H1 (cell line): ENCODE measurements around the gene C22orf23. TPM values are rescaled to one million over a fixed set of nuclear protein-coding genes. Genes with fewer than 3 reads are reported as not detected.

Experiments used
- ASH2L ChIP-seq: fragments of 200-600, 300-600 bp; sonication (generic); IDR thresholded peaks from one replicate; pipeline ENCODE4 v1.7.1; 2017; ENCODE audit warnings: low read length
- CHD1 ChIP-seq: IDR thresholded peaks from 2 replicates; pipeline ENCODE4 v1.6.1; 2012; ENCODE audit warnings: low read depth, low read length, improper control_type of control experiment
- JUND ChIP-seq: IDR thresholded peaks from 2 replicates; pipeline ENCODE4 v1.6.1; 2011; ENCODE audit warnings: mild to moderate bottlenecking, improper control_type of control experiment, low read length
- MAFK ChIP-seq: IDR thresholded peaks from 2 replicates; pipeline ENCODE4 v1.6.1; 2012; ENCODE audit warnings: low read depth, mild to moderate bottlenecking, improper control_type of control experiment, low read length
- RAD21 ChIP-seq, 2 experiments: IDR thresholded peaks in 1 of 2; conservative IDR thresholded peaks in 1 of 2; 2 replicates each; pipeline ENCODE4 v1.6.1; 2011; ENCODE audit warnings: low read depth in 2 of 2, low read length in 2 of 2, improper control_type of control experiment in 1 of 2, inconsistent platforms in 1 of 2, mild to moderate bottlenecking in 1 of 2, moderate library complexity in 1 of 2
- SIRT6 ChIP-seq: IDR thresholded peaks from one replicate; pipeline ENCODE4 v1.7.1; 2012; ENCODE audit warnings: low read length, inconsistent platforms
- SP4 ChIP-seq: IDR thresholded peaks from 2 replicates; pipeline ENCODE4 v1.6.1; 2012; ENCODE audit warnings: low read length, inconsistent platforms
- SUZ12 ChIP-seq: fragments of 200-600 bp; sonication (generic); IDR thresholded peaks from 2 replicates; pipeline ENCODE4 v1.6.1; 2012; ENCODE audit warnings: mild to moderate bottlenecking, inconsistent platforms, low read length, moderate library complexity, mixed read lengths
- polyA plus RNA-seq, 7 experiments: library from polyadenylated mRNA; depleted of rRNA in 3 of 7; stranded (reverse) in 5 of 7; unstranded in 2 of 7; fragments of >200 nt in 5 of 7; fragments of 200-250 nt in 2 of 7; gene quantifications; 1 replicate in 5 of 7; 2 replicates in 1 of 7; 4 replicates in 1 of 7; pipeline versions ENCODE4 v1.2.1 to v1.2.3, GENCODE V29; 2011 to 2013; ENCODE audit warnings: missing spikeins in 2 of 7, mixed read lengths in 2 of 7
- total RNA-seq: library from RNA; stranded (reverse); fragmentation: NEBNext Ultra II Directional; extraction: Animal tissue kit (Norgen Biotek cat#: 25700); gene quantifications from 2 replicates; pipeline ENCODE4 v1.2.1, GENCODE V29; 2021
- TF ChIP-seq, protein P1 (sequence below): fragments of 300-600 bp; sonication (generic); IDR thresholded peaks from 2 replicates; pipeline ENCODE4 v1.7.1; 2012; ENCODE audit warnings: low read length, moderate library complexity, mild to moderate bottlenecking, inconsistent platforms; ENCODE audit not compliant: insufficient replicate concordance

The C22orf23 gene
- total and polyA plus RNA-seq, 2 of the 8 experiments (the other 6 are each of a cell fraction or from before 2014, with no cell fraction given), result 0.50 to 0.54 TPM

DNA sequence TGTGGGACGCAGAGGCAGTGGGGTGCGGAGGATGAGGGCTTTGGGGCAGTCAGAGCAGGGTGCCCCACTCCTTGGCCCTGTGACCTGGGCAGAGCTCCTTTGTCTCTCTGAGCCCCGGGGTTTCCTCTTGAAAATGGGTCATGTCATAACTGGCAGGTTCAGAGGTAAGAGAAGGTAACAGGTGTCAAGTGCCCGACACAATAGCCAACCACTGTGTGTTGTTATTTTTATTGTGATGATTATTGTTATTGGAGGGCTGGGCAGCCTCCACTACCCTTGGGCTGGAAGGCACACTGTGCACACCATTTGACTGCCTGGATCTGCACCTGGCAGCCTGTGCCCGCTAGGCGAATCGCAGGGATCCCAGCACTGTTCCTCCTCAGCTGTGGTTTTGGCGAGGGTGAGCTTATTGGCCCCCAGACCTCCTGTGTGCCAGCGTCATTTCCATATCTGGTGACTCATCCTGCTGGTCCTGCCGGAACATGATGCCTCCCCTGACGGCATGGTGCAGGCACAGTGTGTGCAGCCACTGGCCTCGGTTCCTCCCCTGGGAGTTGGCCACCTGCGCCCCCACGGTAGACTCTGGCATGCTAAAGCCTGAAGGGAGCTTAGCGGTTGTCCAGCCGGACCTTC lies 46.4 kb upstream of the C22orf23 start (continued):
- TF ChIP-seq, protein P1, sequence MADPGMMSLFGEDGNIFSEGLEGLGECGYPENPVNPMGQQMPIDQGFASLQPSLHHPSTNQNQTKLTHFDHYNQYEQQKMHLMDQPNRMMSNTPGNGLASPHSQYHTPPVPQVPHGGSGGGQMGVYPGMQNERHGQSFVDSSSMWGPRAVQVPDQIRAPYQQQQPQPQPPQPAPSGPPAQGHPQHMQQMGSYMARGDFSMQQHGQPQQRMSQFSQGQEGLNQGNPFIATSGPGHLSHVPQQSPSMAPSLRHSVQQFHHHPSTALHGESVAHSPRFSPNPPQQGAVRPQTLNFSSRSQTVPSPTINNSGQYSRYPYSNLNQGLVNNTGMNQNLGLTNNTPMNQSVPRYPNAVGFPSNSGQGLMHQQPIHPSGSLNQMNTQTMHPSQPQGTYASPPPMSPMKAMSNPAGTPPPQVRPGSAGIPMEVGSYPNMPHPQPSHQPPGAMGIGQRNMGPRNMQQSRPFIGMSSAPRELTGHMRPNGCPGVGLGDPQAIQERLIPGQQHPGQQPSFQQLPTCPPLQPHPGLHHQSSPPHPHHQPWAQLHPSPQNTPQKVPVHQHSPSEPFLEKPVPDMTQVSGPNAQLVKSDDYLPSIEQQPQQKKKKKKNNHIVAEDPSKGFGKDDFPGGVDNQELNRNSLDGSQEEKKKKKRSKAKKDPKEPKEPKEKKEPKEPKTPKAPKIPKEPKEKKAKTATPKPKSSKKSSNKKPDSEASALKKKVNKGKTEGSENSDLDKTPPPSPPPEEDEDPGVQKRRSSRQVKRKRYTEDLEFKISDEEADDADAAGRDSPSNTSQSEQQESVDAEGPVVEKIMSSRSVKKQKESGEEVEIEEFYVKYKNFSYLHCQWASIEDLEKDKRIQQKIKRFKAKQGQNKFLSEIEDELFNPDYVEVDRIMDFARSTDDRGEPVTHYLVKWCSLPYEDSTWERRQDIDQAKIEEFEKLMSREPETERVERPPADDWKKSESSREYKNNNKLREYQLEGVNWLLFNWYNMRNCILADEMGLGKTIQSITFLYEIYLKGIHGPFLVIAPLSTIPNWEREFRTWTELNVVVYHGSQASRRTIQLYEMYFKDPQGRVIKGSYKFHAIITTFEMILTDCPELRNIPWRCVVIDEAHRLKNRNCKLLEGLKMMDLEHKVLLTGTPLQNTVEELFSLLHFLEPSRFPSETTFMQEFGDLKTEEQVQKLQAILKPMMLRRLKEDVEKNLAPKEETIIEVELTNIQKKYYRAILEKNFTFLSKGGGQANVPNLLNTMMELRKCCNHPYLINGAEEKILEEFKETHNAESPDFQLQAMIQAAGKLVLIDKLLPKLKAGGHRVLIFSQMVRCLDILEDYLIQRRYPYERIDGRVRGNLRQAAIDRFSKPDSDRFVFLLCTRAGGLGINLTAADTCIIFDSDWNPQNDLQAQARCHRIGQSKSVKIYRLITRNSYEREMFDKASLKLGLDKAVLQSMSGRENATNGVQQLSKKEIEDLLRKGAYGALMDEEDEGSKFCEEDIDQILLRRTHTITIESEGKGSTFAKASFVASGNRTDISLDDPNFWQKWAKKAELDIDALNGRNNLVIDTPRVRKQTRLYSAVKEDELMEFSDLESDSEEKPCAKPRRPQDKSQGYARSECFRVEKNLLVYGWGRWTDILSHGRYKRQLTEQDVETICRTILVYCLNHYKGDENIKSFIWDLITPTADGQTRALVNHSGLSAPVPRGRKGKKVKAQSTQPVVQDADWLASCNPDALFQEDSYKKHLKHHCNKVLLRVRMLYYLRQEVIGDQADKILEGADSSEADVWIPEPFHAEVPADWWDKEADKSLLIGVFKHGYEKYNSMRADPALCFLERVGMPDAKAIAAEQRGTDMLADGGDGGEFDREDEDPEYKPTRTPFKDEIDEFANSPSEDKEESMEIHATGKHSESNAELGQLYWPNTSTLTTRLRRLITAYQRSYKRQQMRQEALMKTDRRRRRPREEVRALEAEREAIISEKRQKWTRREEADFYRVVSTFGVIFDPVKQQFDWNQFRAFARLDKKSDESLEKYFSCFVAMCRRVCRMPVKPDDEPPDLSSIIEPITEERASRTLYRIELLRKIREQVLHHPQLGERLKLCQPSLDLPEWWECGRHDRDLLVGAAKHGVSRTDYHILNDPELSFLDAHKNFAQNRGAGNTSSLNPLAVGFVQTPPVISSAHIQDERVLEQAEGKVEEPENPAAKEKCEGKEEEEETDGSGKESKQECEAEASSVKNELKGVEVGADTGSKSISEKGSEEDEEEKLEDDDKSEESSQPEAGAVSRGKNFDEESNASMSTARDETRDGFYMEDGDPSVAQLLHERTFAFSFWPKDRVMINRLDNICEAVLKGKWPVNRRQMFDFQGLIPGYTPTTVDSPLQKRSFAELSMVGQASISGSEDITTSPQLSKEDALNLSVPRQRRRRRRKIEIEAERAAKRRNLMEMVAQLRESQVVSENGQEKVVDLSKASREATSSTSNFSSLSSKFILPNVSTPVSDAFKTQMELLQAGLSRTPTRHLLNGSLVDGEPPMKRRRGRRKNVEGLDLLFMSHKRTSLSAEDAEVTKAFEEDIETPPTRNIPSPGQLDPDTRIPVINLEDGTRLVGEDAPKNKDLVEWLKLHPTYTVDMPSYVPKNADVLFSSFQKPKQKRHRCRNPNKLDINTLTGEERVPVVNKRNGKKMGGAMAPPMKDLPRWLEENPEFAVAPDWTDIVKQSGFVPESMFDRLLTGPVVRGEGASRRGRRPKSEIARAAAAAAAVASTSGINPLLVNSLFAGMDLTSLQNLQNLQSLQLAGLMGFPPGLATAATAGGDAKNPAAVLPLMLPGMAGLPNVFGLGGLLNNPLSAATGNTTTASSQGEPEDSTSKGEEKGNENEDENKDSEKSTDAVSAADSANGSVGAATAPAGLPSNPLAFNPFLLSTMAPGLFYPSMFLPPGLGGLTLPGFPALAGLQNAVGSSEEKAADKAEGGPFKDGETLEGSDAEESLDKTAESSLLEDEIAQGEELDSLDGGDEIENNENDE, result no peak
- TF ChIP-seq MAFK (peak; percentile 17; the same call in 1 of the 2 replicates), ASH2L (no peak), JUND (peak; percentile 67), RAD21 (IDR thresholded peaks at IDR 0.05 in 1 of 2, conservative IDR thresholded peaks at IDR 0.05 in 1 of 2; ENCODE audit: low read depth in 2 of 2, low read length in 2 of 2) (no peak), SIRT6 (no peak), CHD1 (no peak), SUZ12 (no peak), SP4 (no peak)
- TF ChIP-seq, all 59 proteins: peak for 2
